ENCODE data around the gene RAD51. TPM values are rescaled to one million over a fixed set of nuclear protein-coding genes. Genes with fewer than 3 reads are reported as not detected.
A peak's percentile ranks its signal among the peaks of the same experiment; 100 is the strongest.

Gene RAD51
- total RNA-seq, 1 donor from 2014 or later = 5.0 TPM

GRCh38 chr15:40751745-40752144 lies 56.8 kb downstream of the RAD51 start:
- H3K27me3 Mint-ChIP-seq (ENCODE audit: unreplicated experiment) = peaks cover 7% of the 10 kb centered on the region
- no peak overlapping the region for H3K4me3 Mint-ChIP-seq (ENCODE audit: unreplicated experiment)
- peaks cover 5% of the 10 kb centered on the region for H3K9me3 Mint-ChIP-seq (ENCODE audit: unreplicated experiment)
- no peak overlapping the region for H3K27ac Mint-ChIP-seq (ENCODE audit: unreplicated experiment)
- peaks cover 7% of the 10 kb centered on the region for H3K4me1 Mint-ChIP-seq (ENCODE audit: low read depth, unreplicated experiment)
- H3K36me3 Mint-ChIP-seq (ENCODE audit: unreplicated experiment) = no peaks in the 10 kb centered on the region
- no peak for DNase-seq
- TF ChIP-seq CTCF (IDR thresholded peaks at IDR 0.05; ENCODE audit: partially characterized antibody, unreplicated experiment) = no peak

- Mint-ChIP-seq H3K27me3 (ENCODE audit: unreplicated experiment) (peaks cover 6% of the 10 kb centered on the region), H3K9me3 (ENCODE audit: unreplicated experiment) (peaks cover 5% of the 10 kb centered on the region), H3K27ac (ENCODE audit: unreplicated experiment) (no peak overlapping the region), H3K4me1 (ENCODE audit: low read depth, unreplicated experiment) (peaks cover 3% of the 10 kb centered on the region), H3K36me3 (ENCODE audit: unreplicated experiment) (no peaks in the 10 kb centered on the region), H3K4me3 (ENCODE audit: unreplicated experiment) (peak overlapping the region; percentile 87)
- DNase-seq = peak; percentile 43
- no peak for TF ChIP-seq CTCF (IDR thresholded peaks at IDR 0.05; ENCODE audit: partially characterized antibody, unreplicated experiment)
These were observed 59.6 kb downstream of the RAD51 start for GRCh38 chr15:40754574-40754882.

- H3K4me1 Mint-ChIP-seq (ENCODE audit: low read depth, unreplicated experiment) = peaks cover 3% of the 10 kb centered on the region
- H3K36me3 Mint-ChIP-seq (ENCODE audit: unreplicated experiment) = no peaks in the 10 kb centered on the region
- TF ChIP-seq CTCF (IDR thresholded peaks at IDR 0.05; ENCODE audit: partially characterized antibody, unreplicated experiment) = no peak
- peak within 1 kb of the TSS; percentile 64 for H3K27ac Mint-ChIP-seq (ENCODE audit: unreplicated experiment)
- peak; percentile 94 for DNase-seq
- peak within 1 kb of the TSS; percentile 92 for H3K4me3 Mint-ChIP-seq (ENCODE audit: unreplicated experiment)
- peaks cover 4% of the 10 kb centered on the region for H3K27me3 Mint-ChIP-seq (ENCODE audit: unreplicated experiment)
- peaks cover 5% of the 10 kb centered on the region for H3K9me3 Mint-ChIP-seq (ENCODE audit: unreplicated experiment)
These were observed 60.2 kb downstream of the RAD51 start, which contains the start of gene RMDN3 for GRCh38 chr15:40754883-40755811. Gene RMDN3 (minus strand): TSS chr15:40755254. CDS start chr15:40754783, 471 bp downstream.

- peaks cover 3% of the 10 kb centered on the region for H3K4me1 Mint-ChIP-seq (ENCODE audit: low read depth, unreplicated experiment)
- peaks cover 5% of the 10 kb centered on the region for H3K27me3 Mint-ChIP-seq (ENCODE audit: unreplicated experiment)
- no peak for TF ChIP-seq CTCF (IDR thresholded peaks at IDR 0.05; ENCODE audit: partially characterized antibody, unreplicated experiment)
- peaks cover 5% of the 10 kb centered on the region for H3K9me3 Mint-ChIP-seq (ENCODE audit: unreplicated experiment)
- no peaks in the 10 kb centered on the region for H3K36me3 Mint-ChIP-seq (ENCODE audit: unreplicated experiment)
- peak overlapping the region; percentile 52 for H3K27ac Mint-ChIP-seq (ENCODE audit: unreplicated experiment)
- no peak for DNase-seq
- H3K4me3 Mint-ChIP-seq (ENCODE audit: unreplicated experiment) = peak overlapping the region; percentile 92
These were observed 60.8 kb downstream of the RAD51 start for GRCh38 chr15:40755812-40756208.

GRCh38 chr15:40756938-40757337 lies 62.0 kb downstream of the RAD51 start:
- peak overlapping the region; percentile 18 for H3K27ac Mint-ChIP-seq (ENCODE audit: unreplicated experiment)
- no peak for DNase-seq
- H3K4me3 Mint-ChIP-seq (ENCODE audit: unreplicated experiment) = peak overlapping the region; percentile 30
- H3K27me3 Mint-ChIP-seq (ENCODE audit: unreplicated experiment) = peaks cover 5% of the 10 kb centered on the region
- no peaks in the 10 kb centered on the region for H3K36me3 Mint-ChIP-seq (ENCODE audit: unreplicated experiment)
- H3K4me1 Mint-ChIP-seq (ENCODE audit: low read depth, unreplicated experiment) = peaks cover 3% of the 10 kb centered on the region
- TF ChIP-seq CTCF (IDR thresholded peaks at IDR 0.05; ENCODE audit: partially characterized antibody, unreplicated experiment) = no peak
- H3K9me3 Mint-ChIP-seq (ENCODE audit: unreplicated experiment) = peaks cover 5% of the 10 kb centered on the region
